ENCODE measurements around the gene TSC22D1. TPM values are rescaled to one million over a fixed set of nuclear protein-coding genes. Genes with fewer than 3 reads are reported as not detected.

Gene TSC22D1
- total RNA-seq, 2 donors from 2014 or later, result 95.9 to 107 TPM

- 88 to 95% methylated on average over 4 of the region's 4 CpGs for WGBS, 2 experiments (ENCODE audit: insufficient coverage in 1 of 2, insufficient read length in 1 of 2)
- H3K9me3 ChIP-seq (ENCODE audit: control insufficient read depth, low read length), result no peaks in the 10 kb centered on the region
- peaks cover 10% of the 10 kb centered on the region for H3K9me3 Mint-ChIP-seq
- no peak overlapping the region for H3K4me3 Mint-ChIP-seq
- no peak overlapping the region for H3K27ac Mint-ChIP-seq
- H3K4me1 ChIP-seq (ENCODE audit: control insufficient read depth, insufficient read depth, low read length), result peaks cover 8% of the 10 kb centered on the region
- no peaks in the 10 kb centered on the region for H3K36me3 Mint-ChIP-seq (ENCODE audit: low read depth)
- TF ChIP-seq CTCF (conservative IDR thresholded peaks at IDR 0.05), result no peak
- DNase-seq, result no peak
- no peak overlapping the region for H3K27ac ChIP-seq (ENCODE audit: low read depth, low read length)
- H3K27me3 ChIP-seq (ENCODE audit: control insufficient read depth, insufficient read depth, low read length, poor library complexity, severe bottlenecking), result no peaks in the 10 kb centered on the region
- H3K9ac ChIP-seq (ENCODE audit: extremely low read depth, low read length, poor library complexity, severe bottlenecking), result no peak overlapping the region
- H3K36me3 ChIP-seq (ENCODE audit: control insufficient read depth, insufficient read depth, low read length), result no peaks in the 10 kb centered on the region
- no peak overlapping the region for H3K4me3 ChIP-seq (ENCODE audit: low read length)
- peaks cover 30% of the 10 kb centered on the region for H3K4me1 Mint-ChIP-seq
- peaks cover 7% of the 10 kb centered on the region for H3K27me3 Mint-ChIP-seq (ENCODE audit: insufficient read depth)
Observed at GRCh38 chr13:44409595-44409994, 166.5 kb downstream of the TSC22D1 start.

GRCh38 chr13:44407891-44408290 lies 168.2 kb downstream of the TSC22D1 start:
- Mint-ChIP-seq H3K36me3 (ENCODE audit: low read depth) (no peaks in the 10 kb centered on the region), H3K4me1 (peaks cover 46% of the 10 kb centered on the region)
- 90 to 95% methylated on average over 4 to 7 of the region's 7 CpGs for WGBS, 2 experiments (ENCODE audit: insufficient coverage in 1 of 2, insufficient read length in 1 of 2)

GRCh38 chr13:44407379-44407778 lies 168.8 kb downstream of the TSC22D1 start:
- no peak overlapping the region for H3K27ac ChIP-seq (ENCODE audit: low read depth, low read length)
- H3K36me3 Mint-ChIP-seq (ENCODE audit: low read depth), result no peaks in the 10 kb centered on the region
- peaks cover 3% of the 10 kb centered on the region for H3K27me3 Mint-ChIP-seq (ENCODE audit: insufficient read depth)
- WGBS, 2 experiments (ENCODE audit: insufficient coverage in 1 of 2, insufficient read length in 1 of 2), result 71% methylated on average over 3 of the region's 3 CpGs
- H3K36me3 ChIP-seq (ENCODE audit: control insufficient read depth, insufficient read depth, low read length), result no peaks in the 10 kb centered on the region
- no peak overlapping the region for H3K27ac Mint-ChIP-seq
- peaks cover 27% of the 10 kb centered on the region for H3K4me1 ChIP-seq (ENCODE audit: control insufficient read depth, insufficient read depth, low read length)
- H3K4me3 ChIP-seq (ENCODE audit: low read length), result no peak overlapping the region
- H3K4me1 Mint-ChIP-seq, result peaks cover 46% of the 10 kb centered on the region
- no peaks in the 10 kb centered on the region for H3K27me3 ChIP-seq (ENCODE audit: control insufficient read depth, insufficient read depth, low read length, poor library complexity, severe bottlenecking)
- H3K9me3 ChIP-seq (ENCODE audit: control insufficient read depth, low read length), result no peaks in the 10 kb centered on the region
- H3K9ac ChIP-seq (ENCODE audit: extremely low read depth, low read length, poor library complexity, severe bottlenecking), result no peak overlapping the region
- no peak overlapping the region for H3K4me3 Mint-ChIP-seq
- no peak for TF ChIP-seq CTCF (conservative IDR thresholded peaks at IDR 0.05)
- no peaks in the 10 kb centered on the region for H3K9me3 Mint-ChIP-seq
- DNase-seq, result no peak

More at GRCh38 chr13:44407891-44408290, 168.2 kb downstream of the TSC22D1 start:
- Mint-ChIP-seq H3K27ac (no peak overlapping the region), H3K27me3 (ENCODE audit: insufficient read depth) (peaks cover 3% of the 10 kb centered on the region), H3K9me3 (peaks cover 4% of the 10 kb centered on the region), H3K4me3 (no peak overlapping the region)
- TF ChIP-seq CTCF (conservative IDR thresholded peaks at IDR 0.05), result no peak
- peaks cover 22% of the 10 kb centered on the region for H3K4me1 ChIP-seq (ENCODE audit: control insufficient read depth, insufficient read depth, low read length)
- H3K36me3 ChIP-seq (ENCODE audit: control insufficient read depth, insufficient read depth, low read length), result no peaks in the 10 kb centered on the region
- H3K4me3 ChIP-seq (ENCODE audit: low read length), result no peak overlapping the region
- no peak overlapping the region for H3K9ac ChIP-seq (ENCODE audit: extremely low read depth, low read length, poor library complexity, severe bottlenecking)
- DNase-seq, result no peak
- H3K9me3 ChIP-seq (ENCODE audit: control insufficient read depth, low read length), result no peaks in the 10 kb centered on the region
- no peaks in the 10 kb centered on the region for H3K27me3 ChIP-seq (ENCODE audit: control insufficient read depth, insufficient read depth, low read length, poor library complexity, severe bottlenecking)
- H3K27ac ChIP-seq (ENCODE audit: low read depth, low read length), result no peak overlapping the region
